T-helper 2 cell treated with Interferon-gamma antibody and Interleukin-4, amounts not matched to agents 100 ng/mL and 5 ng/mL, for 36 hours (primary cell): ENCODE results near the gene RGL1. TPM values are rescaled to one million over a fixed set of nuclear protein-coding genes. Genes with fewer than 3 reads are reported as not detected.
"Not testable (repeated sequence)": the region's sequence is repeated elsewhere in the genome, so short reads cannot be mapped to it uniquely, and the experiment has no call there.

Experiments
- intact Hi-C: fragments of 100-400 bp; cut with micrococcal nuclease; formaldehyde crosslinking; loops from one replicate; pipeline ENCODE4 v1.15.1; 2023
- total RNA-seq: library from RNA; stranded (reverse); gene quantifications from 2 replicates; pipeline ENCODE4 v1.2.3, GENCODE V29; 2022

Gene RGL1
- 2.7 and 3.1 TPM in 2 replicates for total RNA-seq

DNA sequence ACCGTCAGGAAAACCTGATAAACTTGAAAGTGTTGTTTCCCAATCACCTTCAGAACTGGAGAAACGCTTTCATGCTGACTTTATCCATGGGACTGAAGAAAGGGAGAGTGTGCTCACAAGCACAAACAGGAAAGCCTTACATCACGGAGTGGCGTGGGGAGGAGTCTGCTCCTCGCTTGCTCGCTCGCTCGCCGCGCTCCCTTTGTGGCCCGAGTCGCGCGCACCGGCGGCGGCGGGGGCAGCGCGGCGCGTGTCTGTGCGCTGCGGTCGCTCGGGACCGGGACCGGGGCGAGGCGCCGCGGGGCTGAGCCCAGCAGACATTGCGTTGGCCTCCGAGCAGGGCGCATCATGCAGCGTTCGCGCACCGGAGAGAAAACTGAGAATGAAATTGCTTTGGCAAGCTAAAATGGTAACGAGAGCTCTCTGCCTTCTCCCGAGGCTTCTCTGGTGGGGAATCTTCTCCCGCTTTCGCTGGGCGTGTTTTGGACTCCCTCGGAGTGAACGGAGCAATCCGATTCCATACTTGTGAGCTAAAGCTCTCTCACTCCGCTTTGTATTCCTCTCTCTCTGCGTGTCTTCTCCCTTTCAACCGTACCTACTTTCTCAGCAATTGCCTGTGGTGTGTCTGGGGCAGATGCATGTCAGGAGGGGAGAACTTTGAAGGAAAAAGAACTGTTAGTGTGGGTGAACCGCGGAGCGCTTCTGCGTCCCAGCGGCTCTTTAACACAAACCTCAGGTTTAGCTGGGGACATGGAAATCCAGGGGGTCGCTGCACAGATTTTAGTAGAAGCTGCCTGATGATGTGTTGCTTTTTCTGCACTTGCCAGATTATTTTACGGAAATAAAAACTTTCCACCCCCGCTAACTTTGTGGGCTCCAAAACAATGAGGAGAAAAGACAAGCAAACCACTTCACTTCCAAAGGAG lies at the start of gene RGL1:
Gene RGL1 (plus strand): TSS at position 205 of the 926 bp plus-strand sequence. CDS start 178 bp downstream, at position 383.
- intact Hi-C loops, result loop anchor here (1.0 to 10.0 kb wide), 3 partner anchors 38 to 250 kb away; partner anchors contain the start of gene TSEN15

DNA sequence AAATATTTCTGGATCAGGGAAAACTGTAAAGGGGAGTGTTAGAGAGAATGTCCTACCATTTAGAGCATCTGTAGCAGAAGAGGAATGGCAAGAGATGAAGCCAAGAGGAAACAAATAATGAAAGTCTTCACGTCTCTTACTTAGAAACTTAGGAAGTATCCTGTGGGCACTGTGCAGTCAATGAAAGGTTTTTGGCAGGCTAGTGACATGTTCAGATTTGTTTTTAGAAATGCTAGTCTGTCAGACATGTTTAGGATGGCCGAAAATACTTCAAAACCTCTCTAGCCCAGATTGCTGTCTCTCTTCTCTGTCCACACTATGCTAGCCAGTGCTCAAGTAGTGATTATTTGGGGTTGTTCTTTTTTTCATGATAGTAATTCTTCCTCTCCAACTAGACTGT lies 48.6 kb upstream of the RGL1 start:
- intact Hi-C loops, result no loop called here

DNA sequence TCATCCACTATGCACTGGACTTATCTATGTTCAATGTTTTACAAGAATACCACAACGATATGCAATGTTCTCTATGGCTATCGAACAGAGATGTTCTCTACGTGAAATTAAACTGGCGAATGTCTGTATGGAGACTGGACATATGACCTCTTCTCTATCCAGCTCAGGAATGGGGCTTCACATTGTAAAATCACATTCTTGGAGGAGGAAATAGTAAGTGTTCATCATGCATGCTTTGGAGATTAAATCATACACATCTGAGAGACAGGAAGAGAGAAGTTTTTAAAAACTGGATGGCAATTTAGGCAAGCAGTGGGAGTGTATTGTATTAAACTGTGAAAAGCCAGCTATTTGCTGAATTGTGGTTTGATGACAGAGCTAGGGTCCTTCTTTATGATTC lies 47.9 kb upstream of the RGL1 start:
- intact Hi-C loops, result no loop called here

DNA sequence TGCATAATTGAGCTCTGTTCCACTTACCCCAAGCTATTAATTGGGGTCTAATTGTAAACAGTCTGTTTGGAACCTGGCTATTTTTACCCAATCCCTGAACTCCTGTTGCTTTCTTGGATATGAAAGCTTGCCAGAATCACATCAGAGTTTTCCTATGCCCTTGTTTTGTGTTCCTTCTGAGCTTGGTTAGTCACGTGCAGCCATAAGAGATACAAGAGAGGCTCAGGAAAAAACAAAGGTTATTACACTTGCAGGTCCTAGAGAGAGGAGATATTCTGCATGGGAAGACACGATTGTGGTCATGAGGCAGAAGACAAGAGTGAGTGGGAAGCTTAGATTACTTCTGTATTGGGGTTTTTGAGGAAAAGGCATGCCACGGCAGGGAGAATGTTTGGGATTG lies 46.0 kb upstream of the RGL1 start:
- intact Hi-C loops, result no loop called here

DNA sequence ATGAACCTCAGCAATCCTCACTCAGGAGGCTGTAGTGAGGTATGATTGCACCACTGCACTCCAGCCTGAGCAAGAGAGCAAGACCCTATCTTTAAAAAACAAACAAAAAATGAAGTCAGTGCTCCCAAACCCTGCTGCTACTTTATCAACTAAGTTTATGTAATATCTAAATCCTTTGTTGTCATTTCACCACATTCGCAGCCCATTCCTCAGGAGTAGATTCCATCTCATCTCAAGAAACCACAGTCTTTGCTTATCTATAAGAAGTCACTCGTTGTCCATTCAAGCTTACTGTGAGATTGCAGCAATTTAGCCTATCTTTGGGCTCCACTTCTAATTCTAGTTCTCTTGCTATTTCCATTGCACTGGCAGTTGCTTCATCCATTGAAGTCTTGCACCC lies 44.3 kb upstream of the RGL1 start:
- intact Hi-C loops, result no loop called here

DNA sequence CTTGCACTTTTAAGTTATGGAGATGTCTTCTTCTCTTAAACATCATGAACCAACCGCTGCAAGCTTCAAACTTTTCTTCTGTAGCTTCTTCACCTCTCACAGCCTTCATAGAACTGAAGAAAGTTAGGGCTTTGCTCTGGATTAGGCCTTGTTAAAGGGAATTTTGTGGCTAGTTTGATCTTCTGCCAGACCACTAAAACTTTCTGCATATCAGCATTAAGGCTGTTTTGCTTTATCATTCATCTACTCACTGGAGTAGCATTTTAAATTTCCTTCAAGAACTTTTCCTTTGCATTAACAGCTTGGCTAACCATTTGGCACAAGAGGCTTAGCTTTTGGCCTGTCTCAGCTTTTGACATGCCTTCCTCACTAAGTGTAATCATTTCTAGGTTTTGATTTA lies 43.0 kb upstream of the RGL1 start:
- intact Hi-C loops, result no loop called here

DNA sequence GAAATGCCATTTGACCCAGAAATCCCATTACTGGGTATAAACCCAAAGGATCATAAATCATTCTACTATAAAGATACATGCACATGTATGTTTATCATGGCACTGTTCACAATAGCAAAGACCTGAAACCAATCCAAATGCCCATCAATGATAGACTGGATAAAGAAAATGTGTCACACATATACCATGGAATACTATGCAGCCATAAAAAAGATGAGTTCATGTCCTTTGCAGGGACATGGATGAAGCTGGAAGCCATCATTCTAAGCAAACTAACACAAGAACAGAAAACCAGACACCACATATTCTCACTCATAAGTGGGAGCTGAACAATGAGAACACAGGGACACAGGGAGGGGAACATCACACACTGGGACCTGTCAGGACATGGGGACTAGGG lies 42.1 kb upstream of the RGL1 start:
- intact Hi-C loops, result not testable (repeated sequence)

DNA sequence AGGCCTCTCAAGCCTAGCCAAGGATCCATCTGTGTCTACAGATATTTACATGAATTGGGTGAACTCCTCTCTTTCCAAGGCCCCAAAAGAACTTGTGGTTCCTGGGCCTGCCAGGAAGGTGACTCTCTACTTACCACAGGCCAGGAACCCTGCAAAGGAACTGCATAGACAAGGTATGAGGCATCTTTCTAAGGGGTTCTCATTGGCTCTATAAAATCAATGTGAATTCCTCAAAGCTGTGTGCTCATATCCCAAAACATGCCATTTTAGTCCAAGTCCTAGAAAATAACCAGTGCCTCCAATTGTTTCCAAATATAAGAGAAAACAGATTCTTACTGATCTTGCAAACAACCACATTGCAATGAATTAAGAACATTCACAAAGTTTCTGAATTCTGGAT lies 39.9 kb upstream of the RGL1 start:
- intact Hi-C loops, result no loop called here

DNA sequence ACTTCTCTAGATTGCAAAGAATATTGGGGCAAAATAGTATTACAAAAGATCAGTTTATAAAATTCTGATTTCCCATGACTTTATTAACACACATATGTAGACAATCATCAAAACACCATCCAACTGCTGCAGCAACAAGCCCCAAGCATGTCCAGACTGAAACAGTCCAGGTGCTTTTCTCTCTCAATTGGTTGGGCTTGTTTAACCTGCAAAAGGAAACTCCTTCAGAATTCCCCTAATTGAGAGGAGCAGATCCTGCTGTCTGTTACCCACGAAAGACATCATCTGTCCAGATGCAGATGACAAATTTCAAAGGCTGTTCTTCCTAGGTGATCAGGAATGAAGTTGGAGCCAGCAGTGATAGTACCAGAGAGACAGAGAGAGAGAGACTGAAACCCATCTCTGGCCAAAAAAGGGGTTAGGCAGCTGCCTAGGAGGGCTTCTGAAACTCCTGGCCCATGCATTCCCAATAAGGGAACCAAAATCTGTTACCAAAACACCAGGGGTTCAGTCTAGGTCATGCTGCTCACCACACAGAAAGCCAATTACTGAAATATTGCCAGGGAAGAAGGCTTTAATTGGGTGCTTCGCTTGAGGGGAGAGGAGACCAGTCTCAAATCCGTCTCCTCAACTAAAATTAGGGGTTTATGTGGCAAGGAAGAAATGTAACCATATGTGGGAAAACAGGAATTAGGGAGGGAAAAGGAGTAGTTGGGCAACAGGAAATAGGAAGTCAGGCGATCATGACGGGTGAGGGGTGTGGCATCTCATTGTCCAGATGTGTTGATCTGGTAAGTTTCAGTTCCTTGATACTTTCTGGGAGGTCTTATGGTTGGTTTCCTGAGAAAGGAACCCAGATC lies 34.7 kb upstream of the RGL1 start:
- intact Hi-C loops, result no loop called here

DNA sequence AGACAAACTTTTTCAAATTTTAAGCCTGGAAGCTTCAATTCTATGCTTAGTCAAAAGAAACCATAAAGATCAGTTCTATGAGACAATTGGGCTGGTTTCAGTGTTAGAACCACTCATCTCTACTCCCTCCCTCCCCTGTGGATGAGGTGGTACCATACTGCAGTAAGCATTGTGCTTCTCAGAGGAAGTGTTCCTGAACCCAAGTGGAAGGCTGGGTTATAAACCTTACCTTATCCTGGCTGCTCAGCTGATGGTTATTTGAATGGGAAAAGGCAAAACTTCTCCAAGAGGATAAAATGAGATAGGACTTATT lies 34.1 kb upstream of the RGL1 start:
- intact Hi-C loops, result no loop called here

DNA sequence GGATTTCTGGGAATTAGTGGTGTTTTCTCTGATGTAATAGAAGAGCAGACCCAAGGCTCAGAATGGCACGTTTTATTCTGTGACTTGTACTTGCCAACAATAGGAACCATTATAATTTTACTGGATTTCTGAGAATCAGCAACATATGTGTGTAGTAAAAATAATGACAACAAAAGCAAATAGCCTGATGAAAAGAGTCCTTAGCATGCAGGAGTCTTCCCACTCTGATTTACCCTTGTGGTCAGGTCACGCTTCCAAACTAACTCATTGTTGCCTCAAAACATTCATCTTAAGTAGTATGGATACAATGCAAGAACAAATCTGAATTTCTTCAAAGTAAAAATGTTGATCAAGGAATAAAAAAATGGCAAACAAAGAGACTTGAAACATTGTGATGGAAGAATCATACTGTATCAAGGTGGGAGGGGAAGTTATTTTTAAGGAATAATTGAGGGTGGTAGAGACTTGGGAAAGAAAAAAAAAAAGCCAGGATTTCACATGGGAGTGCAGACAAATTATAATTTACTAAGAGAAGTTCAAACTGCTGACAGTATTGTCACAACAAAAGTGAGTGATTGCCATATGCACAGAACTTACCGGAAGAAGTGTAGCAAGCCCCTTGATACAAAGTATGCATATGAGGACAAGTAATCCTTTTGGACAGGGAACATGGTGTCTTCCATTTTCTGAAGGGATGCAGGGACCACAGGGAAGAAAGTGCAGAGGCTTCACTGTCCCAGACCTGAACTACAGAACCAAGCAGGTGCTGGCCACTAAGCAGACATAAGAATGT lies 31.2 kb upstream of the RGL1 start:
- intact Hi-C loops, result no loop called here

DNA sequence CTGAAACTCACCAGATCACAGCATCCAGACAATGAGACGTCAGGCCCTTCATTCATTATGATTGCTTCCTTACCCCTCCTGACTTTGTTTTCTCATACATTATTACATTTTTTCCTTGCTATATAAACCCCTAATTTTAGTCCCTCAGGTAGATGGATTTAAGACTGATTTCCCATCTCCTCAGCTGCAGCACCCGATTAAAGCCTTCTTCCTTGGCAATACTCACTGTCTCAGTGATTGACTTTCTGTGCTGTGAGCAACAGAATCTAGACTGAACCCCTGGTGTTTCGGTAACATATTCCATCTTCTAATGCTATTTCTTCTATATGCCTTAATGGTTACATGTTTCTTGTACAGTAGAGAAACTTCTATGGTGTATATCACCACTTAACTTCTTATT lies 30.0 kb upstream of the RGL1 start:
- intact Hi-C loops, result no loop called here

DNA sequence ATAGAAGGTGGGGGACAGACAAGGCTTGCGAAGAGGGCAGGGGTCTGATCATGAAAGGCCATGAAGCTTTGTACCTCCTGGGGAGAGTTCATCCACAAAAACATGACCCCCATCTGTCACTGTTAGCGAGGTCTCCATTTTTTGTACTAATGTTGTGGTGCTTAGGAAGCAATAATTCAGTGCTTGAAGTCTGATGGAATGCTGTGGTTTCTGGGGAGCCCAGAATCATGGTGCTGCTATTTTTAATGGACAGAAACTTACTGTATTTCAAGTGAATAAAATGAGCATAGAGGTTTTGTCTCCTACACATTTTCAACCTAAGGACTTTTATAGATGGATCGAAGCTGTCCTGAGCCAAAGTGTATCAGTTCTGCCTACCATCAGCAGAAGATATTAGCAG lies 28.2 kb upstream of the RGL1 start:
- intact Hi-C loops, result no loop called here

DNA sequence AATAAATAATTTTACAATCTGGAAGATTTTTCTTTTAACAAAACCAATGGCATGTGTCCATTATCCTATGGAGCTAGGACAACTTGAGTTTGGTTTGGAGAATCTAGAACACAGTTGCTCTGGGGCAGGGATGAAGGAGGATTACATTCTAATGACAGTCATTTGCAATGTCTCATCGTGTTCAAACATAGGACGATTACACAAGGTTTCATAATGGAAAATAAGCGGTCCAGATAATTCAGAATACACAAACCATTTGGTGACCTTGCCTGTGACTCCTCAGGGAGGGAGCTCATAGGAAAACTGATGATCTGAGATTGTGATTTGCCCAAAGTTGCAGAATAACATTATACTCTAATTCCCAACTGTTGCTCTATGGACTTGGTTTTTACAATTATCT lies 27.6 kb upstream of the RGL1 start:
- intact Hi-C loops, result no loop called here

DNA sequence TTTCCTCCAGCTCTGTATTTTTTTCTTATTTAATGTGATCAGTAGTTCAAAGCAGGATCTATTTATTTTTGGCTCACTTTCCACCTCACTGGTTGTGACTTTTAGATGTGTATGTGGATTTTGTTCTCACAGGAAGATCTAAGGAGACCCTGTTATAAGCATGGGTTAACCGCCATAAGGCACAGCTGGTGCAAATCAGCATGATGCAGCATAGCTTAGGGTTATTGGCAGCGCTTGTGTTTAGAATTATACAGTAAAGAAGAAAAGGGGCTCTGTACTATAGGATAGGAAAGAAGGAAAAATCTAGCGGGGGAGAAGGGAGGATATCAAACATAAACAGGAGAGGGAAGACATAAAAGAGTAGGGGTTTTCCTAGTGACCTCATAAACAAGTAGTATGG lies 26.9 kb upstream of the RGL1 start:
- intact Hi-C loops, result no loop called here

DNA sequence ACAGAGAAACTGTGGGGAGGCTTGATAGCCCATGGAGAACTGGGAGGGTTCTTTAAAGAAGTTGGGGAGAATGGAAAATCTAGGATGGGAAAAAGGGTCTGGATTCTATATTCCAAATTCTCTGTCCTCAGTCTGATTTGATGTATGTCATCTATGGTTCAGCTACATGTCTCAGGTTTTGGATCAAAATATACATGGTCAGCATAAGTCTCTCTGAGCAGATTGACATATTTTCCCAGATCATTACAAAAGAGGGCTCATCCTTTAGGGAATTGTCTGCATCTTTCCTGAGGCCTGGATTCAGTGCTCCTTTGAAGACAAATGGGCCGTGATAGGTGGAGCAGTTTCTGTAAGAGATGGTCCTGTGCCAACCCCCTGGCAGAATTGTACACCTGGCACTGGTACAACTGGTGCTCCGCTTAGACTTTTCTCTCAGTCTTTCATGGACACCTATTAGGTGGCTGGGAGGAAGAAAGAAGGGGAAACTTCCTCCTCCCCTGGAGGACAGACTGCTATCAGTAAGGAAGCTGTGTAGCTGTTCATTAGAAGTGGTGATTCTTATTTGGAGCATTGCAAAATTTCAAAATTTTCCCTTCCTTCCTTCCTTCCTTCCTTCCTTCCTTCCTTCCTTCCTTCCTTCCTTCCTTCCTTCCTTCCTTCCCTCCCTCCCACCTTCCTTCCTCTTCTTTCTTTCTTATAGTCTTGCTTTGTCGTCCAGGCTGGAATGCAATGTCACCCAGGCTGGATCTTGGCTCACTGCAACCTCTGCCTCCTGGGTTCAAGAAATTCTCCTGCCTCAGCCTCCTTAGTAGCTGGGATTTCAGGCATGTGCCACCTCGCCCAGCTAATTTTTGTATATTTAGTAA lies 26.1 kb upstream of the RGL1 start:
- intact Hi-C loops, result no loop called here

DNA sequence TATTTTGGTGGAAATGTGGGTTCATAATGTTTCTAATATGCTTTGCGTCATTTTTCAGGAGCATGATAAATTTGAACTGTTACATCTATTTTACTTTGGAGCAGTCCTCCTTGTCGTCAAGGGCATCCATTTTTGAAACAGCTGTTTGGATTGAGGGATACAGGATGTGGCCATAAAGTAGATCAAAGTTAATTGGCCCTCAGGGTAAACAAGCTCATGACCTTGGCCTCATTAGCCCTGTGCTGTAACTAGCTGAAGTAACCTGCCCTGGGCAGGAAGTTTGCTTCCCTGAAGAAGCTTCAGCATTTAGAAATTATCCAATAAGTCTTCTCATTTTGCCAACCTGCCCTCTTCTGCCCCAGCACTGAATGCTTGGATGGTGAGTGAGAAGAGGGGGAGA lies 24.8 kb upstream of the RGL1 start:
- intact Hi-C loops, result no loop called here

DNA sequence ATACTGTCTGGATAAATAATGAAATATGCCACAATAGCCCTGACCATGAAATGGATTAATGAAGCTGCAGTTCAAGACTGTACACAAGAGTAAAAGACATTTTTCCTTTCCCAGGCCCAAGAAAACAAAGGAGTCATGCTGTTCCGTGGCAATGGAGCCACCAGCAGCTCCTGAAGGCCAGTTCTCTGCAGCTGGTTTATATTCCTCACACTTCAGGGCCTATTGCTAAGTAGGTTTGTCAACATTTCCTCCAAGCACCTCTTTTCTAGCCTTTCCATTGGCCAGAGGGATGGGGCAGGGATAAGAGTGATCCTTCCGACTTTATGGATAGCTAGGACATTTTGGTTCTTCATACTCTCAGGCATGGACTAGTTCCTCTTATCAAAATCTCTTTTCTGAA lies 24.2 kb upstream of the RGL1 start:
- intact Hi-C loops, result no loop called here

DNA sequence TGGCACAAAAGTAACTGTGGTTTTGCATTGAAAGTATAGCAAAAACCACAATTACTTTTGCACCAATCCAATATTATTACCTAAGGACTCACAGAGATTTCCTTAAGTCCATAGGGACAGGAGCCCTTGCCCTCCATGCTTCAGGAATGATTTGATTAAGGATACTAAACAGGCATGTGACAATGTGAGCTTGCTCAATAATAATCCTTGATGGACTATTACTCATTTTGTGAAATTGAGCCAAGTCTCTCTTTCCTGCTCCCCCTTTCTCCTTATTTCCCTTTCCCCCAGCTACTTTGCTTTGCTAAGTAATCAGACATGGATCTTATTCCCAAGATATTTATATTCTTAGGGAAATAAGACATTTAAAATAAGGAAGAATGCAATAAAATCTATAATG lies 21.6 kb upstream of the RGL1 start:
- intact Hi-C loops, result no loop called here

DNA sequence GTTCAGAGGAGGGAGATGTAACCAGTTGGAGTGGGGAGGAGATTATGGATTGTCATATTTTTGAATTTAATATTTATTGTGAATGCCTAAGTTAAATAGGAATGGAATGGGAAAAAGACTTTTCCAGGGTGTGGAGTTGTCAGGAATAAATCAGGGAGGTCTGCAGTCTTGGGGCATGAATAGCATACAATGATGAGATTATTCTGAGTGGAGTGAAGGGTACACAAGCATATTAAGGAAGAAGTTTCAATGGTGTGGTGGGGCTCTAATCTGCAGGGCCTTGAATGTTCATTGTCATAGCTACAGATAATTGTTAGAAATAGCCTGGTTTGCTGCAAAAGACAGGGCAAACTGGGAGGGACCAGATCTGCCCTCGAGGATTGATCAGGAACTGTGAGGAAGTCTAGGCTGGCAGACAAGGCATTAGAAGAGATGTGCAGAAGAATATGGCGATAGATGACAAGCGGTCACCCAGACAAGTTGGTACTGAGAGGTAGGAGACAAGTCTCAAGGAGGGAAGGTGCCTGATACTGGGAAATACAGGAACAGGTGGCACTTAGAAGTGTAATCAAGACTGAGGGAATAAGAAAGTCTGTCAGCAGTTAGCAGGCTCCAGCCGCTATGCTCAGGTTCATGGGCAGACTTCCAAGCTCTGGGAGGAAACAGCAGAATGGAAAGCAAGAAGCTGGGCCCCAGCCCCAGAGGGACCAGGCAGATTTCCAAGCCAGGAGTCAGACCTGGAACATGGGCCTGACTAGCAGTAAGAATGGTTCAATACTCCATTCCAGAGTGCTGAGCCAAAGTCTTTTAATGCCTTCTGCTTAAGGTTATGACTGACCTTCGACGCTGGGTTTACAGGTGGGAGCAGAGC lies 20.9 kb upstream of the RGL1 start:
- intact Hi-C loops, result no loop called here
